CD1c-positive myeloid dendritic cell (primary cell): Measurements from ENCODE around the gene MYPN.
"Not testable (repeated sequence)": the region's sequence is repeated elsewhere in the genome, so short reads cannot be mapped to it uniquely, and the experiment has no call there.

ENCODE experiments used
- DNase-seq: peaks from one replicate; pipeline ENCODE4 v3.0.0-alpha.2; 2016; ENCODE audit errors: extremely low spot score

Gene MYPN

DNA sequence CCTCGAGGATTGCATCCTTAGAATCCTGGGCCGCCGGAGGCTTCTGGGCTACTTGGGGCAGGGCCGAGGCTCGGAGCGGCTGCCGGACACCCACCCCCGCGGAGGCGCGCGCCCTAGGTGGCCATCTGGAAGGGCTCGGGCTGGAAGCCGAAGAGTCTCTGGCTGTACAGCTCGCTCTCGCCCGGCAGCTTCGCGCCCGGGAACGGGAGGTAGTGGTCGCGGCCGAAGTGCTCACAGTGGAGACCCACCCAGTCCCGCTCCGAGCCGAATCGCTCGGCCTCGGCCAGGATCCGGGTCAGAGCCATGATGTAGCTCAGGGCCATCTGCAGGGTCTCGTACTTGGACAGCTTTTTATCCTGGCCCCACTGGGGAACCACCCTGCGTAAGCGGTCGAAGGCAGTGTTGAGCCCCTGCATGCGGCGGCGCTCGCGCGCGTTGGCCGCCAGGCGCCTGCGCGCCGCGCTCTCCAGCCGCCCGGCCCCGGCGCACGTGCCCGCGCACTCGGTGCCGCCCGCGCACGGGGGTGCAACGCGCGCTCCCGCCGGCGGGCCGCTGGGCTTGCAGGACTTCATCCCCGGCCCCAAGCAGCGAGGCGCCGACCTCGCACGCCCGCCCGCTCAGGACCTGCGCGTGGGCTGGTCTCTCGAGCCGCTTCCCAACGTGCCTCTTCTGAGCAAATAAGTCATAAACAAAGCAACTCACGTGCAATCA lies 122.0 kb downstream of the MYPN start:
- DNase-seq, result peak; percentile 62

DNA sequence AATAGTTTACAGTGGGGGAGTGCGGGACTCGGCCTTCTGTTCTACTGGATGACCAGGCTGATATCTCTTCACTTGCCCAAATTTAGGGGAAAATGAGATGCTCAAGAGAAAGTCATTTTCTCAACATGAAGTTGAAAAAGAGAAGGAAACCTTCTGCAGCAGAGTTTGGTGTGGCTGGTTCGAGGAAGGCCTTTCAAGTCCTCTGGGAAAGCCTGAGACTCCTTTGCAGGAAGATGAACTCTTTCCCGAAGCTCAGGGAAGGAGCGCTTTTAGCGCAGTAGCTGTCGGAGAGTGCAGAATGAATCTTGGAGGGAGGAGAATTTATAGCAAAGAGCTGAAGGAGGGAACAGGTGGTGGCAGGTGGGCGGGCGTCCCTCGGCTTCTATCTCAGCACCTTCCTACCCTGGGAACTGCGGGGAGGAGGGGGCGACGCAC lies 122.5 kb downstream of the MYPN start, which contains the start of gene ATOH7:
ATOH7 (minus strand) TSS at position 297 of the 435 bp plus-strand sequence. CDS start 436 bp downstream, outside the sequence.
- DNase-seq, result no peak

DNA sequence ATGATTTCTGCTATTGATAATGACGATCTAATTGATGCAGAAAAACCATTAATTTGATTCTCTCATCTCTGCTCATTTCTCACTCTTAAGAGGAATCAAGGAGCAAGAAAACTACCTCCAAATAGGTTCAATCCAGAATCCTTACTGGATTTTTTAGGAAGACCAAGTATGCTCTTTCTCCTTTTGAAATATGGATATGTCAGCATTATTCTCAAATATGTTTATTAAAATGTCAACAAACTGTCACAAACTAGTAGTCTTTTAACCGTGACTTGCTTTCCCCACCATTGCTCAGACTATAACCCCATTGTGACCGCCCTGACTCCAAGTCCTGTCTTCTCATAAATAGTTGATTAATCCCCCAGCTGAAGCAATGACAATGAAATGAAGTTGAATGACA lies 123.8 kb downstream of the MYPN start:
- DNase-seq, result no peak

DNA sequence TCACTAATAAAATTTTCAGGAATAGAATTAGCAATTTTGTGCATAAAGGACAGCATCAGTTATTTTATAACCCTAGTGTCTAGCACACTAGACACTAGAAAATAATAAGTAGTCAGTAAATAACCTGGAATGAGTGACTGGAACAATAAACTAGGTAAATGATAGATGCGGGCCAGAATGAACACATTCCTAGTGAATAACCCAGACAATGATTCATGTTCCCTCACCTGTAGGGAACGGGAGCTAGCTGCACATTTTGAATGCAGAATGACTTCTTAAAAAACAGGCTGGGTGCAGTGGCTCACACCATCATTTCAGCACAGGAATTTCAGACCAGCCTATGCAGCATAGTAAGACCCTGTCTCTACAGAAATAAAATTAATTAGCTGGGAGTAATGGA lies 125.8 kb downstream of the MYPN start:
- DNase-seq, result no peak

DNA sequence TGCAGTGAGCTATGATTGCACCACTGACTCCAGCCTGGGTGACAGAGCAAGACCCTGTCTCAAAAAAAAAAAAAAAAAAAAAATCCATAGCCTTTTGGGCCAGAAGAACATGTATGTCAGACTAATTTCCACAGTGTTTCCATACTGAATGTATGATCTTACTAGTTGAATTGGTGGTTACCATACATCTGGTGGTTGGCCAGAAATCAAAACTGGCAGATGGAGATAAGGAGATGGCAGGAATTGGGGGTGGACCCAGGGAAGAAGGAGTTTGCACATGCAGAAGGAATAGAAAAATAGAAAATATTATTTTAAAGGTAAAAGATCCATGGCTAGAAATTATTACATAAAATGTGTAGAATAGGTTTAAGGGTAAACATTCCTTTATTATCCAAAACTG lies 126.3 kb downstream of the MYPN start:
- DNase-seq, result no peak

DNA sequence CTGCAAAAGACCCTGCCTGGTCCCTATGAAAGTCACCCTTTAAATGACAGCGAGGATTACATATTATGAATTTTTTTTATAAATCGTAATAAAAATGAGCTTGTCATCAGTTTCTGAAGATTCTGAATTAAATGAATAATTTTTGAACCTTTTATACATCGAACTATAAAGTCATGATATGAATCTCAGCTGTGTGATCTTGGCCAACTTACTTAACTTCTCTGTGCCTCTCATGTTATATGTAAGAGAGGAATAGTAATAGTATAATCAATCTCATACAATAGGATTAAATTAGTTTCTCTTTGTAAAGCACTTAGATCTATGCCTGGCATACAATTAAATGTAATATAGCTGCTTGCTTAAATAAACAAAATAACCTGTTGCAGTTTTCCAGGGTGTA lies 127.9 kb downstream of the MYPN start:
- DNase-seq, result no peak

DNA sequence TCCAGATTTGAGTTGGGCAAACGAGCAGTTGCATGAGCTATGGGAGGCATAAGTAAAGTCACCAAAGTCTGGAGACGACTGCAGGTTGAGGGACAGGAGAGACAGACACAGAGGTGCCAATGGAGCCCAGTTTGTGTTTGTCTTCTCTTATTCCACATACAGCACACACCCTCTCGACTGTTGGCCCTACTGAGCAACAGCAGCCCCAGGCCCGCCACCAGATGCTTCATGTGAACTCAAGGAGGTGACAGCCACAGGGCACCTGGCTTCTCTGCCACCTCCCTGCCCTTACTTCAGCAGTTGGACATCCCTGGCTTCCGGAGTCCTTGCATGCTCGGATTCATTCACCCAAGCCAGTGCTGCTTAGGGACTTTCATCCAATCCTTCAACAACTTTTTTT lies 129.1 kb downstream of the MYPN start:
- no peak for DNase-seq

DNA sequence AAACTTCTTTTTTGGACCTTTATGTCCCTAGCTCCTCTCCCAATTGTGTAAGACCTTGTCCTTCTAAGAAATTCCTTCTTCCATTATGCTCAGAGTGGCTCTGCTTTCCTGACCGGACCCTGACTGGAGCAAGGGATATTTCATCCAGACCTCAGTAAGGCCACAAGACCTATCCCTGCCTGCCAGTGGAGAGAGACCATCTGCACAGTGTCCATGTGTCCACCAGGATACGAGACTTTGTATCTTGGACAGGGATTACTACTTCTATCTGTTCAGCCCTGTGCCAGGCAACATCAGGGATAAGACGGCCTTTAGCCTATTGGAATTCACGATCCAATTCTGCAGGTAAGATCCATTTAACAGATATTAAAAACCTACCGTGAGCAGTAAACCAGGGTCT lies 129.8 kb downstream of the MYPN start:
- no peak for DNase-seq

DNA sequence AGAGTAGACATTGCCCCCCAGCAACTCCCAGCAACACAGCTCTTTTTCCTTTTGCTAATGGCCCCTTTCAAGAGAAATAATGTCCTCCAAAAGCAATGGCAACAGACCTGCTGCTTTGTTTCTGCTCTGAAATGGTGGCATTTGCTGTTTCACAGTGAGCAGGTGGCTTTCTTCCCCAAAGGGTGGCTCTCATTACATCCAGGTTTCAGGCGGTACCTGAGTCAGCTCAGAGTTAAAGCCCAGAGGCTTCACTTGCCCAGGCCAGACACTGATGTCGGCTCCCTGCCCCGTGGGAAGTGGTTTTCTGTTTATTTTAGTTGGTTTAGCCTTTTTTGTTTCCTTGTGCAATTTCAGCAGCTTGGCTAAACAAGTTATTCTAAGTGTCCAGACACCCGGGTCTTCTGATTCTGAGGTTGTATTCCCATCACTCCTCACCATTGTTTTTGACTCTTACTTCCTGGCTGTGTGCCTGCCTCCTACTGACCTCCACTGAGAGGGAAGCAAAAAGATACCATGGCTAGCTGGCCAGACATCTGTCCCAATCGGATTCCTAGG lies 130.4 kb downstream of the MYPN start:
- no peak for DNase-seq

DNA sequence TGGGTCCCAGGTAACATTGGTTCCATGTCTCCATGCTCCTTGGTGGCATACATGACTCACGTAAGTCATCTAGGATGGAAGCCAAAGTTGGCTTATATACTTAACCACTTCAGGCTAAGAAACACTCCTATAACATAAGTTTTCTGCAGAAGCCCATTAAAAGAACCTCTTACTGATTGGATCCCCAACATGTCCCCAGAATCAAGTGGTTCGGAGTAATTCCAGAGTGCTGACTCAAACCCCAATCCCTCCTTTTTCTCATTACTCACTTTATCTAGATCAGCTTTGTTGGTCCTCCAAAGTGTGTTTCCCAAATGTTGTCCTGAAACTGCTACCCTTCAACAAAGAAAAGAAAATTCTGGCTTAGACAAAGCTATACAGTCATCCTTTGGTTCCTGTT lies 132.8 kb downstream of the MYPN start:
- DNase-seq, result no peak

DNA sequence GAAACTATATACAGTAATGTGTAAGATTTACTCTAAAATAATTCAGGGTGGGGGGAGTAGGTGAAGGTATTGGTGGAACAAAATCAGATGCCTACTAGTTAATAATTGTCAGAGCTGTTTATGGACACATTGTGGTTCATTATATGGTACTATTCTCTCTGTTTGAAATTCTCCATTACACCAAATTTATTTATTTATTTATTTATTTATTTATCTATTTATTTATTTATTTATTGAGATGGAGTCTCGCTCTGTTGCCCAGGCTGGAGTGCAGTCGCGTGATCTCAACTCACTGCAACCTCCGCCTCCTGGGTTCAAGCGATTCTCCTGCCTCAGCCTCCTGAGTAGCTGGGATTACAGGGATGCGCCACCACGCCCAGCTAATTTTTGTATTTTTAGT lies 137.1 kb downstream of the MYPN start:
- DNase-seq, result not testable (repeated sequence)

DNA sequence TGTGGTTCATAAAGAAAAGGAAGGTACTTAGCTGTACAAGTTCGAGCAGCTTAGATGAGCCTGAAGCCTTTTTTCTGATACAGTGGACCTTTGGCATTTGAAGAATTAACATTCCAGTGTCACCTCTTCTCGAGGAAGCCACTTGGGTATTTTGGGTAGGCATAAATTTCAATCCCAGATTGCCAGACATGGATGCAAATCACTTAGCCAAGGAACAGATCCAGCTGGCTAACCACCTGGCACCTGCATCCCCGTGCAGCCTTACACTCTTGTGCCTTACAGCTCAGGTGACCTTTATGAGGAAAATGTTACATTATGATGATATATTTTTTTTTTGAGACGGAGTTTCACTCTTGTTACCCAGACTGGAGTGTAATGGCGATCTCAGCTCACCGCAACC lies 138.6 kb downstream of the MYPN start:
- DNase-seq, result no peak

DNA sequence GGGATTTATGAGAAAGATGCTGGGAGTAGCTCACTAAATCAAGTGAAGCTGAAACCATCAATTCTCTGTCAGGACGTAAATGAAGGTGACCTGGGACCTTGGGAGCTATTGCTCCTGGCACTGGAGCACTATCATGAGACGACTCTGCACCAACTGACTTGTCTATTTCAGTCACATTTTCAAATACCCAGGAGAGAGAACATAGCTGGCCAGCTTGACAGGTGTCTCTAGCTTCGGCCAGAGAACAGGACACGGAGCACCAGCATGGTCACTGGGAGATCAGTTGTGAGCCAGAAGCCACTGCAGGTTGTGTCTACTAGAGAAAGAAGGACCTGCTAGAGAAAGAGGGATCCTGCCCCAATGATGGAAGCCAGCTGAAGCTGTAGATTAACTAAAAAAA lies 140.0 kb downstream of the MYPN start:
- no peak for DNase-seq

DNA sequence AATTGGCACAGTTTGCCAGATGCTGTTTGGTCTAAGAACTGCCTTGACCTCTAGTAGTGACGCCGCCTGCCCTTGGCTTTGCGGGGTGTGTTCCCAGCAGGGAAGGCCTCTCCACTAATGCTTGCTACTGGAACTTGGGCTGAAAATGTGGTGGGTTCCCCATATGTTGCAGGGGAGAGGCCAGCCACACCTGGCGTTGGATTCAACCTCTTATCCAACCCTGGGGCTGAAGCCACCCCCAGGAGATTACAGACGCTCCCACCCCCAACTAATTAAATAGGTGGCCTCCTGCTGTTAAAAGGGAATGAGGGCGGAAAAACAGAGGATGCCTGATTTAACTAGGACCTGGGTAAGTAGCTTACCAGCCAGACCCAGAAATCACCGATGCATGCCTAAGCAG lies 141.9 kb downstream of the MYPN start:
- DNase-seq, result no peak

DNA sequence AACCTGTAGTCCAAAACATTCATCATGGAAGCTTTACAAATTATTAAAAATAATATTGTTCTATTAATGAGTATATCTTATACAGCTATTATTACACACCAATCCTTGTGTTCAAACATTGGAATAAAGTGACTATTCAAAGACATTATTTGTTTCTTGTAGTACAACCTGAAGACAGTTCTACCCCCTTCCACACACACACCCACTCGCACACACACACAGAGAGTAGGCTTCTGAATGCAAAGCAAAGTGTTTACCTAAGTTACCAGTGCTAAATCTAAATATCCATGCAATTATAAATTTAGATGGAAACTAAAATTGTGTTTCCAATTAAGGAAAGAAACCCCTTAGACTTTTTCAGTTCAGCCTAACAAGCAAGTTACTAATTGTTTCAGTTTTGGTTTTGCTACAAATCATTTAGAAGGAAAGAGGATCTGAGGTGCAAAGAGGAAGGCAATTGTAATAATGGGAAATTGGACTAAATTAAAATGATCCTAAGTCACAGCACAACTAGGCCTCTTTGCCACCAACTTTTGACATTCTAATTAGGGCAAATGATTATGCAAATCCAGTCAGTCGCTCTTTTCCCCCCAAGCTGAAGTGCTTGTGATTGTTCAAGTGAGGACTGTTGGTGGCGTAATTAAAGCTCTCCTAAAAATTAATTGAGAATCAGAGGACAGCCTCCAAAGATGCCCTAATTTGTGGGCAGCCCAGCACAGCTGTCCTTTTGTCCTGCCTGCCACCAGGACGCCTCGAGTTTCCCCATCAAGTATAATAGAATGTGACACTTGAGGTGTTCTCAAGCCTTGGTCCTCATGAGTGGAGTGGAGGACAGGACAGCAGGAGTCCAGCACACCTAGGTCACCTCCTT lies 142.6 kb downstream of the MYPN start:
- DNase-seq, result peak; percentile 16

DNA sequence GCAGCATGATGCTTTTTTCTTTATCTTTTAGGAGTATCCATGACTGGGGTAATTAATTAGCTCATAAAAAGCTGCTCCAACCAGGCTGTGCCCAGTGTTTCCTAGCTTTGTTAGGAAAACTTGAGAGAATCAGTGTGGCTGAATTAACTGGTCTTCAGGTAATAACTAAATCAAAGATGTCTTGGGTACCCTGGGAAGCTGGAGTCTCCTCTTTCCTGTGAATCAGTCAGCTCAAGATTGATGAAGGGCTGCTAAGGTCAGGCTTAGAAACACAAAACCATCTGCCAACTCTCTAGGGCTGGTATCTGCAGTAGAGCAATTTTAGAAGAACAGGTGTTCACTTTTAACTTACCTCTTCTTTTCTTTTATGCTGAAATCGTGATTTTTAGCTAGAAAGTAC lies 144.1 kb downstream of the MYPN start:
- no peak for DNase-seq

DNA sequence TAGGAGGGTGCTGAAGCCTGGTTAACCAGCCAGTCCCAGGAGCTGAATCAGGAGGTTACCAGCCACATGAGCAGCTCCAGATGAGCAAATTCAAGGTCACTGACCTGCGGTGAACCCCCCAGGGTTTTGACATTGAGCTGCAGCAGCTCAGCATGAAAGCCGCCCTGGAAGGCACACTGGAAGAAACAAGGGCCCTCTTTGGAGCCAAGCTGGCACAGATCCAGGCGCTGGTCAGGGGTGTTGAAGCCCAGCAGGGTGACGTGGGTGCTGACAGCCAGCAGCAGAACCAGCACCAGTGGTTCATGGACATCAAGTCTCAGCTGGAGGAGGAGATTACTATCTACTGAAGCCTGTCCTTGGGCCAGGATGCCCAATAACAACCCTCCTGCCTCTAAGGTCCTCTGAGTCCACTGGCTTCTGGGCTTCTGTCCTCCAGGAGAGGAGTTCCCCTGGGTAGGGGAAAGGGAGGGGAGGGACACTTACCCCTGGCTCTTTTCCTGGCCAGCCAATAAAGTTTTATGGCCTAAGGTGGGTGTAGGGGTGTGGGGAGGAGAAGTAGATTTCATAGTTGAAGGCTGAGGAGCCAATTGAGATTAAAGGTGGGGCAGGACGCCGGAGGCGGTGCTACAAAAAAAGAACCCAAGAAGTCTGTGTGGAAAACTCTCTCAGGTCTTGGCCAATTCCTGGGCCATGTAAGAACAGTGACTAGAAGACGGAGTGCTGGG lies 152.0 kb downstream of the MYPN start:
- DNase-seq, result no peak
